Hematopoietic multipotent progenitor cell treated with erythropoietin and hydrocortisone succinate and interleukin-3 and kit ligand, for 15 days (in vitro differentiated cells): ENCODE results near the gene TBC1D12.
"Not testable (repeated sequence)": the region's sequence is repeated elsewhere in the genome, so short reads cannot be mapped to it uniquely, and the experiment has no call there.

Source experiments
- DNase-seq: peaks from one replicate; pipeline ENCODE4 v3.0.0-alpha.2; 2015; ENCODE audit warnings: low spot score

Gene TBC1D12

GRCh38 chr10:94402204-94402842 is at the start of gene TBC1D12:
Gene TBC1D12 (plus strand): TSS chr10:94402541. CDS start chr10:94402614, 73 bp downstream.
- DNase-seq: peak; percentile 8

DNA sequence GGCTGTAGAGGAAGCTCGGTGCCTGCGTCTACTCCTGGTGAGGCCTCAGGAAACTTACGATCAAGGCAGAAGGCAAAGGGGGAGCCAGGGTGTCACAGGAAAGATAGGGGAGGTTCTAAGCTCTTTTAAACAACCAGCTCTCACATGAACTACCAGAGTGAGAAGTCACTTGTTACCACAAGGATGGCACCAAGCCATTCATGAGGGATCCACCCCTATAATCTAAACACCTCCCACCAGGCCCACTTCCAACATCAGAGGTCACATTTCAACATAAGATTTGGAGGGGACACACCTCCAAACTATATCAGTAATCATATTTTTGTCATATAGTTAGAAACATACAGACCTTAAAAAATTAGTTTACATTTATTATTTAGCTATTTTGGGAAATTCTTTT is 49.0 kb upstream of the TBC1D12 start:
- DNase-seq: peak; percentile 26

- no peak for DNase-seq
Observed at GRCh38 chr10:94355841-94356240, 46.5 kb upstream of the TBC1D12 start.

- DNase-seq: no peak
Observed at GRCh38 chr10:94357193-94357592, 45.1 kb upstream of the TBC1D12 start.

DNA sequence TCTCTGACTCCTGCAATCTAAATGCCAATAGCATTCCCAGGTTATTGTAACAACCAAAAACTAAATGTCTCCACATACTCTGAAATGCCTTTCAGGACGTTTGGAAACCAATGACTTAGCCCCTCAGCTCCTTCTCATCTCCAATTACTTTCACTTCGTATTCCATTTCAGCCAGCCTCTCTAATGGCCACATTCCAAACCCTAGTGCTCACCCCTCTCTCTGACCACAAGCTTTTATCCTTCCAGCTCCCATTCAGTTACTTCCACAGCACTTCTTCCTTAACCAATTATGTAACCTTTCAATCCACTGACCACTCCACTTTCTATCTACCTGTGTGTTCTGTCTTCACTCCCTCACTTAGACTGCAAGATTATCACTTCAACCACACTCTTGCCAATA is 43.9 kb upstream of the TBC1D12 start:
- no peak for DNase-seq

GRCh38 chr10:94361171-94361794 is 41.1 kb upstream of the TBC1D12 start:
- peak; percentile 71 for DNase-seq

DNA sequence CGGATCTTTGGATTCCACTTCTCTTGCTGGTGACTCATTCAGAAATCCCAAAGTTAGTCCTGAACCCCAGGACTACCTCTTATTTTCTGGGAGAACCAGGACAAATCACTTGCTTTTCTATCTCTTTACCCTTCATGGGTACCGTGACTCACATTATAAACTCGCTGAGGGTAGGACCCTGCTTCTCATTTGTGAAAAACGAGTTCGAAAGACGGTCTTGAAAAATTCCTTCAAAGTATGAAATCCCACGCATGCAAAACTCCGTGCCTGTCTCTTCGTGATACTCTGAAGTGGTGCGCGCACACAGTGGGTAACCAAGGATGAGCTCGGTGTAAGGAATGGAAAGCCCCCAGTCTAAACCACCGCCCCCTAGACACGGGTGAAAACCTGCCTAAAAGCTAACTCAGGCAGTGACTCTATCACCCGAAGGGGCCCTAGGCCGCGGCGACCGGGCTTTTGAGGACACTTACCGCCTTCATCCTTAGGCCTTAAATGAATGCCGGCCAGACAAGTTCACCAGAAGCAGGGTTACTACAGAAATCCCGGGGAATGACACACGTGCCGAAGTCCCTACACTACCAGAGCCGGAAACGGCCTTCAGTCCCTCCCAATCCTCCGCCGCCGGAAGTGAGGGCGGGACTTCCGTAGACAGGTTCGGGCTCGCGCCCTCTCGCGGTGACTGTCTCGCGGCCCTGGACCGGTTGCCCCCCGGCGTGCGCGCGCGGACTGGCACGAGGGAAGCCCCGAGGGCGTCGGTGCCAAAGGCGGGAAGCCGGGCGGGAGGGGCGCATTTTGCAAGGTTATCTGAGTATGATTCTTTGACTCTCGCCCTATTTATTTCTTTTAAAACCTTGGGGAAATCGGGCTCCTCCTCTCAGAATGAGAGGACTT is 39.7 kb upstream of the TBC1D12 start, which contains the start of gene NOC3L:
TSS of gene NOC3L (minus strand) at position 580 of the 891 bp plus-strand sequence. CDS start at position 479, 101 bp downstream.
- DNase-seq: peak; percentile 91

- DNase-seq: no peak
Observed at GRCh38 chr10:94363251-94363565, 39.1 kb upstream of the TBC1D12 start.

- DNase-seq: no peak
Observed at GRCh38 chr10:94364482-94364881, 37.9 kb upstream of the TBC1D12 start.

DNA sequence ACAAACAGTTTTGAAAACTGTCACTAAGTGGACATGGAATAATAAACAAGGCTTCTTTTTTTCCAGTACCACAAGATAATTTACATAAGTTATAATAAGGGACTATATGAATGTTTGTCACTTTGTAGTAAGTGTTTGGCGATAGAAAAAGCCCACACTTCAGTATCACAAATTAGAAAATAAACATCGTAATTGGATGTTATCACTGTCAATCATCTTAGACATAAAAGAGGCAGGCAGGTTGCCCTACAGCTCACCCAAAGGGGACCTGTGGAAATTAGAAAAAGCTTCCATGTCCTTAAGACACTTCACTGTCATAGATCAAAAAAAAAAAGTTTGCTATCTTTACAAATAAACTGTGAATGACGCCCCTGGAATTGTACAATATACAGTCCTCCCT is 36.0 kb upstream of the TBC1D12 start:
- no peak for DNase-seq

- DNase-seq: no peak
Observed at GRCh38 chr10:94370501-94370900, 31.8 kb upstream of the TBC1D12 start.

GRCh38 chr10:94375374-94375773 is 27.0 kb upstream of the TBC1D12 start:
- DNase-seq: no peak

- DNase-seq: no peak
Observed at GRCh38 chr10:94376865-94377264, 25.5 kb upstream of the TBC1D12 start.

DNA sequence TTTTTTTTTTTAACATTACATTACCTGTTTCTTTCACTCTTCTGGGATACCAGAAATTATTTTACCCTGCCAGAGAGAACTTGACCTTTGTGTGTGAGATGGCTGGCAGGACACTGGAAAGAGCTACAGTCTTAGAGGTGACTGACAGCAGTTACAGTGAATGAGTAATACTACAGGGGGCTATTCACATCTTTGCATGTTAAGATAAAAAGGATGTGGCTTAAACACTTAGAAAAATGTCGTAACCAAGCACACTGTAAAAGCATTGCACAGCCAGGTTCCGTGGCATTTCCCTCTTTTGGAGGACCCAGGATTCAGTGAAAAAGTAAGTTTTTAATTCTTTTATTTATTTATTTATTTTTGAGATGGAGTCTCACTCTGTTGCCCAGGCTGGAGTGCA is 18.8 kb upstream of the TBC1D12 start:
- DNase-seq: no peak

DNA sequence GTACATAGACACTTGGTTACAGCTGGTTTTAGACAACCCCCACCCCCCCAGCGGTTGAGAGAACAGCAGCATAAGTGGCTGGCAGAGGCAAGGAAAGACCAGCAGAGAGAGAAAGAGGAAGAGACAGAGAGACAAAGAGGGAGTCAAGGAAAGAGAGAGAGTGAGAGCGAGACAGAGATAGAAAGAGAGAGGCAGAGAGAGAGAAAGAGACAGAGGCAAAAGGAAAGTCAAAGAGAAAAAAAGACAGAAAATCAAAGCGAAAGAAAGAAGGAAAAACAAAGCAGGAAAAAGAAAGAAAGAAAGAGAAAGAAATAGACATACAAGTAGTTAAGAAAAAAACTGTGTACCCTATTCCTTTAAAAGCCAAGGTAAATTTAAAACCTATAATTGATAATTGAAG is 16.6 kb upstream of the TBC1D12 start:
- not testable (repeated sequence) for DNase-seq

GRCh38 chr10:94392117-94392516 is 10.2 kb upstream of the TBC1D12 start:
- DNase-seq: not testable (repeated sequence)

GRCh38 chr10:94397549-94398370 is 4.6 kb upstream of the TBC1D12 start:
- no peak for DNase-seq

DNA sequence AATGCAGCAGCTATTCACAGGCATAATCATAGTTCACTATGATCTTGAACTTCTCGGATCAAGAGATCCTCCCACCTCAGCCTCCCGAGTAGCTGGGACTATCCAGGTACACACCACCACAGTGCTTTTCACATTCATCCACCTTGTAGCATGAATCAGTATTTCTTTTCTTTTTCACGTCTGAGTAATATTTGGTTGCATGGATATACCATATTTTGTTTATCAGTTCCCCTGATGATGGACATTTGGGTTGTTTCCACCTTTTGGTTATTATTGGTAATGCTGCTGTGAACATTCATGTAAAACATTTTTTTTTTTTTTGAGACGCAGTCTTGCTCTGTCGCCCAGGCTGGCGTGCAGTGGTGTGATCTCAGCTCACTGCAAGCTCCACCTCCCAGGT is 3.6 kb upstream of the TBC1D12 start:
- DNase-seq: no peak

DNA sequence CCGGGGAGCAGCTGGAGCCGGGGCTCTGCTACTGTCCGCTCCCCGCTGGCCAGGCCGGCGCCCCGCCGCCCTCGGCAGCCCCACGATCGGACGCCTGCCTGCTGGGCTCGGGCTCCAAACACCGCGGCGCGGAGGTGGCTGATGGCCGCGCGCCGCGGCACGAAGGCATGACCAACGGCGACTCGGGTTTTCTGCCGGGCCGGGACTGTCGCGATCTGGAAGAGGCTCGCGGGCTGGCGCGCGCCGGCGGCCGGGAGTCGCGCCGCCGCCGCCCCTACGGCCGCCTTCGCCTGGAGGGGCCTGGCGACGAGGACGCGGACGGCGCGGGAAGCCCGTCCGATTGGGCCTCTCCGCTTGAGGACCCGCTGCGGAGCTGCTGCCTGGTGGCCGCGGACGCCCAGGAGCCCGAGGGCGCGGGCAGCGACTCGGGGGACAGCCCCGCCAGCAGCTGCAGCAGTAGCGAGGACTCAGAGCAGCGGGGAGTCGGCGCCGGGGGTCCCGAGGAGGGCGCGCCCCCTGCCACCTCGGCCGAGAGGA is 570 bp downstream of the TBC1D12 start:
- DNase-seq: no peak

DNA sequence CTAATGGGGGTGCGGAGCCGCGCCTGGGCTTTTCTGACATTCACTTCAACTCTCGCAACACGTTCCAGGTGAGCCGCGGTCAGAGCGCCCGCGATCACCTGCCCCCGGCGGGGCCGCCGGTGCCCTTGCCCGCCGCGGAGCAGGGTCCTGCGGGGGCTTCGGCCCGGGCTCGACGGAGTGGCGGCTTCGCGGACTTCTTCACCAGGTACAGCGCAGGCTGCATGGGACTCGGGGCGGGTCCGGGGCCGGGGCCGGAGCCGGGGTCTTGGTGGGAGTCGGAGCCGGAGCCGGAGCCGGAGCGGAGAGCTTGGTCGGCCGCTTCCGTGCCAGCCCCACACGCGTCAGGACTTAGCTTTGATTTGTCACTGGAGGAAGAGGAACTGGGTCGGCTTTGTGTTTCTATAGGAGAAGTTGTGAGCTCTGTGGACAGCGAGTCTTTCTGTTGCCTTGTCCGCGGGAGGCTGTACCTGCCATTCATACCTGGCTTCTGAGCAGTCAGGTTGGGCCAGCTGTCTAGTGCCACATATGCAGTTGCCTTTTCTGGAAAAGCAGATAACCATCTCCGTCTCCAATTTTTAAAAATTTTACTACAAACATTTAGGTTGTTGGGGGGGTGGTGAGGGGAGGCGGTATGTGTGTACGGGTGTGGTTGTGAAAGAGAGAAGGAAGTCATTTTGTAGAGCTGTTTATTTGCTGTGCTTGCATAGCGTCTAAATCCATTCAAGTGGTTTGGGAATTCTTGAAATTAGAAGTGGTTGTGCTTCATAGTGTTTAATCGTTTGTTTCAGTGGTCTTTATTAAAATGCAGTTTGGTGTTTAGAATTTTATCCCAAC is 1.3 kb downstream of the TBC1D12 start:
- no peak for DNase-seq

DNA sequence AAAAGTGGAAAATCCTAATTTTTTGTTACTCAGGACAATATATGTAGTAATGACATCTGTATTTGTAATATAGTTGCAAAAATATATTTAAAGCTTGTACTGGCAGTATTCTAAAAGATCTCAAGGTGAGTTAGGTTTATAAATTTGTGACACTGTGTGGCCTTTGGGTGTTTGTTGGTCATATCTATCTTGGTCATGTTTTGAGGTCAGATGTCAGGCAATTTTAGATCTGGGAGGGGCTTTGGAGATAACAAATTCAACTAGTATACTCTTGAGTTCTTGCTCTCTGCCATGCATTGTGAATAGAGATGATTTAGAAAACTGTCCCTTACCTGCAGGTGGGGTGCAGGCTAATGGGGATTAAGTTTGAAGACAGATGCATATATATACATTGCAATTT is 3.1 kb downstream of the TBC1D12 start:
- no peak for DNase-seq
